Endodermal cell (in vitro differentiated cells): Measurements from ENCODE around the gene SORL1. TPM values are rescaled to one million over a fixed set of nuclear protein-coding genes. Genes with fewer than 3 reads are reported as not detected.

Experiments
- DNase-seq: peaks from one replicate; pipeline ENCODE4 v3.0.0-alpha.2; 2017
- H3K27ac ChIP-seq: 2 replicates; pipeline ENCODE4 v1.5.1; 2013; ENCODE audit warnings: mild to moderate bottlenecking, low read depth, low read length, moderate library complexity
- H3K27me3 ChIP-seq: 2 replicates; pipeline ENCODE4 v1.6.1; 2013; ENCODE audit warnings: mild to moderate bottlenecking, low read length, moderate library complexity; ENCODE audit not compliant: insufficient read depth, control insufficient read depth, poor library complexity, severe bottlenecking
- H3K36me3 ChIP-seq: 2 replicates; pipeline ENCODE4 v1.7.0; 2013; ENCODE audit warnings: mild to moderate bottlenecking, low read length, moderate library complexity; ENCODE audit not compliant: control insufficient read depth, insufficient read depth
- H3K4me1 ChIP-seq: one replicate; pipeline ENCODE4 v1.7.0; 2013; ENCODE audit warnings: low read length; ENCODE audit not compliant: control insufficient read depth, insufficient read depth
- H3K4me3 ChIP-seq: 2 replicates; pipeline ENCODE4 v1.5.1; 2013; ENCODE audit warnings: mild to moderate bottlenecking, low read length, moderate library complexity
- H3K9ac ChIP-seq: 2 replicates; pipeline ENCODE4 v1.6.1; 2013; ENCODE audit warnings: mild to moderate bottlenecking, low read length, moderate library complexity; ENCODE audit not compliant: poor library complexity, severe bottlenecking; ENCODE audit errors: extremely low read depth
- H3K9me3 ChIP-seq: 2 replicates; pipeline ENCODE4 v1.6.1; 2013; ENCODE audit warnings: mild to moderate bottlenecking, low read length, moderate library complexity; ENCODE audit not compliant: control insufficient read depth
- H3K27ac Mint-ChIP-seq: 2 replicates; pipeline ENCODE4 v1.8.0; 2020; ENCODE audit warnings: mixed read lengths
- H3K27me3 Mint-ChIP-seq: 2 replicates; pipeline ENCODE4 v1.8.0; 2021; ENCODE audit warnings: mild to moderate bottlenecking, mixed read lengths; ENCODE audit not compliant: insufficient read depth
- H3K36me3 Mint-ChIP-seq: 2 replicates; pipeline ENCODE4 v1.8.0; 2020; ENCODE audit warnings: low read depth, mixed read lengths
- H3K4me1 Mint-ChIP-seq: 2 replicates; pipeline ENCODE4 v1.8.0; 2020; ENCODE audit warnings: mixed read lengths
- H3K4me3 Mint-ChIP-seq: 2 replicates; pipeline ENCODE4 v1.8.0; 2020; ENCODE audit warnings: mild to moderate bottlenecking, moderate library complexity, mixed read lengths
- H3K9me3 Mint-ChIP-seq: 2 replicates; pipeline ENCODE4 v1.8.0; 2020; ENCODE audit warnings: mild to moderate bottlenecking, mixed read lengths
- whole genome bisulfite sequencing, 2 experiments: methylation state at CpG; one replicate each; pipeline versions ENCODE4 v1.1.5 to v1.1.7; 2013; ENCODE audit warnings: missing lambda C conversion rate in 2 of 2, mixed read lengths in 1 of 2; ENCODE audit not compliant: insufficient coverage in 1 of 2, insufficient read length in 1 of 2; 5-methylcytosine and 5-hydroxymethylcytosine counted together
- total RNA-seq, 2 donors: library from RNA; stranded (reverse); fragmentation: NEBNext Ultra II Directional in 1 of 2; extraction: Animal tissue kit (Norgen Biotek cat#: 25700) in 1 of 2; gene quantifications; 2 replicates in 1 of 2; 3 replicates in 1 of 2; pipeline ENCODE4 v1.2.1, GENCODE V29; 2021
- TF ChIP-seq, protein P1 (sequence below): fragments of 200-600 bp; sonication (generic); conservative IDR thresholded peaks from 2 replicates; pipeline ENCODE4 v1.5.0; 2021; ENCODE audit warnings: antibody characterized with exemption, mild to moderate bottlenecking

SORL1 gene
- total RNA-seq, 2 donors from 2014 or later: 56.4 to 57.5 TPM

DNA sequence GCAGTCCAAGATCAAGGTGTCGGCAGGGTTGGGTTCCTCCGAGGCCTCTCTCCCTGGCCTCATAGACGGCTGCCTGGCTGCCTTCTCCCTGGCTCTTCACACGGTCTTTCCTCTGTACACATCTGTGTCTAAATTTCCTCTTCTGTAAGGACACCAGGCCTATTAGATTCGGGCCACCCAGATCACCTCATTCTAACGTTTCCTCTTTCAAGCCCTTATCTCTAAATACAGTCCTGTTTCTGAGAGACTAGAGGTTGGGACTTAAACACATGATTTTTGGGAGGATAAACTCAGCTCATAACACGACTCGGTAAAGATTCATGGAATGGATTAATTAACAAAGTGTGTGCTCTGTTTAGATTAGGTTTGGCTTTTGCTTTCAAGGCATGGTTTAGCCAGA, 136.6 kb downstream of the SORL1 start:
- Mint-ChIP-seq H3K36me3 (peaks cover 79% of the 10 kb centered on the region), H3K4me3 (no peak overlapping the region), H3K9me3 (no peaks in the 10 kb centered on the region), H3K27me3 (no peaks in the 10 kb centered on the region), H3K4me1 (no peaks in the 10 kb centered on the region), H3K27ac (no peak overlapping the region)
- peaks cover 8% of the 10 kb centered on the region for H3K9me3 ChIP-seq
- peaks cover 27% of the 10 kb centered on the region for H3K36me3 ChIP-seq
- TF ChIP-seq, protein P1, sequence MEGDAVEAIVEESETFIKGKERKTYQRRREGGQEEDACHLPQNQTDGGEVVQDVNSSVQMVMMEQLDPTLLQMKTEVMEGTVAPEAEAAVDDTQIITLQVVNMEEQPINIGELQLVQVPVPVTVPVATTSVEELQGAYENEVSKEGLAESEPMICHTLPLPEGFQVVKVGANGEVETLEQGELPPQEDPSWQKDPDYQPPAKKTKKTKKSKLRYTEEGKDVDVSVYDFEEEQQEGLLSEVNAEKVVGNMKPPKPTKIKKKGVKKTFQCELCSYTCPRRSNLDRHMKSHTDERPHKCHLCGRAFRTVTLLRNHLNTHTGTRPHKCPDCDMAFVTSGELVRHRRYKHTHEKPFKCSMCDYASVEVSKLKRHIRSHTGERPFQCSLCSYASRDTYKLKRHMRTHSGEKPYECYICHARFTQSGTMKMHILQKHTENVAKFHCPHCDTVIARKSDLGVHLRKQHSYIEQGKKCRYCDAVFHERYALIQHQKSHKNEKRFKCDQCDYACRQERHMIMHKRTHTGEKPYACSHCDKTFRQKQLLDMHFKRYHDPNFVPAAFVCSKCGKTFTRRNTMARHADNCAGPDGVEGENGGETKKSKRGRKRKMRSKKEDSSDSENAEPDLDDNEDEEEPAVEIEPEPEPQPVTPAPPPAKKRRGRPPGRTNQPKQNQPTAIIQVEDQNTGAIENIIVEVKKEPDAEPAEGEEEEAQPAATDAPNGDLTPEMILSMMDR: no peak
- no peaks in the 10 kb centered on the region for H3K27me3 ChIP-seq
- no peak overlapping the region for H3K27ac ChIP-seq
- H3K9ac ChIP-seq: no peak overlapping the region
- no peak overlapping the region for H3K4me3 ChIP-seq
- DNase-seq: no peak
- no peaks in the 10 kb centered on the region for H3K4me1 ChIP-seq
- 80 to 81% methylated on average over 6 to 8 of the region's 8 CpGs for WGBS, 2 experiments

DNA sequence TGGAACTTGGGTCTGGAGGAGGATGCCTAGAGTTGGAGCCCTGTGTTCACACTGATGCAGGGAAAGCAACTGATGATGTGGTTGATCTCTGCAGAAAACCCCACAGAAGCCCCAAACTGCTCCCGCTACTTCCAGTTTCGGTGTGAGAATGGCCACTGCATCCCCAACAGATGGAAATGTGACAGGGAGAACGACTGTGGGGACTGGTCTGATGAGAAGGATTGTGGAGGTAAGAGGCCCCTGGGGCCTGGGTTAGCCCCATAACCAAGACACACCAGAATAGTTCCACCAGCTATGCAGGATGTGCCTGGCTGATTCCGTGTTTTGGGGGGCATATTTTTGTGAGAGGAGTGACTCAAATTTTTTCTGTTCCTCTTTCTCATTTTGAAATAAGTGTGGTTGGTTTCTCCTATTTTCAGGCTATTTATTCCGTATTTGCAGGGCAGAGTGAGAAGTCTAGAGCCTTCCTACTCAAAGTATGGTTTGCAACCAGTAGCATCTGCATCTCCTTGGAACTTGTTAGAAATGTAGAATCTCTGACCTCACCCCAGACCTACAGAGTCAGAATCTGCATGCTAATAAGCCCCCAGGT, 137.9 kb downstream of the SORL1 start:
- Mint-ChIP-seq H3K4me1 (peaks cover 2% of the 10 kb centered on the region), H3K4me3 (no peak overlapping the region), H3K27me3 (no peaks in the 10 kb centered on the region), H3K27ac (peak overlapping the region; percentile 13), H3K36me3 (peaks cover 72% of the 10 kb centered on the region), H3K9me3 (no peaks in the 10 kb centered on the region)
- Histone ChIP-seq H3K36me3 (peaks cover 27% of the 10 kb centered on the region), H3K27ac (no peak overlapping the region), H3K4me3 (no peak overlapping the region), H3K27me3 (no peaks in the 10 kb centered on the region), H3K9me3 (peaks cover 9% of the 10 kb centered on the region), H3K9ac (no peak overlapping the region), H3K4me1 (no peaks in the 10 kb centered on the region)
- TF ChIP-seq, protein P1: no peak
- no peak for DNase-seq
- 83% methylated on average over 5 of the region's 5 CpGs; no CpG with 5 or more reads in 1 of the 2 experiments for WGBS, 2 experiments

DNA sequence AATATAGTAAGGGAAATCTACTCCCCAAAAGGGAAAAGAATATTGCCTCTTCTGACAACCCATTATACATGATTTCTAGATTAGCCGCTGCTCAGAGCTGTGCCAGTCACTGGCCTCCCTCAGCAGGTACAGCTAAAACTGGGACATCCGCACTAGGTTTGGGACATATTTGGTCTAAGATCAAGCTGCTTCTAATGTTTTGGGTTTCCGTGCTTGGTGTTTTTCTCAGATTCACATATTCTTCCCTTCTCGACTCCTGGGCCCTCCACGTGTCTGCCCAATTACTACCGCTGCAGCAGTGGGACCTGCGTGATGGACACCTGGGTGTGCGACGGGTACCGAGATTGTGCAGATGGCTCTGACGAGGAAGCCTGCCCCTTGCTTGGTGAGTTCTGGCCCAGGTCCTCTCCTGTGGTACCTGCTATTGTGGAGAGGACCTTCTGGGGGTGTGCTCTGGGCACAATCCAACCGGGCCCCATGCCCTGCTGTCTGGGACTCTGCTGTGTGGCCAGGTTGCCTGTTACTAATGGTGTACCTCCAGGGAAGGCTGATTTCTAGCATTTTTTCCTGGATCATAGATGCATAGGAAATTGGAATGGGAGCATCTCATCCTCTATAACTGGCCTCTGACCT, 138.8 kb downstream of the SORL1 start:
- H3K4me1 Mint-ChIP-seq: peaks cover 5% of the 10 kb centered on the region

More for the DNA sequence above, 138.8 kb downstream of the SORL1 start:
- Histone ChIP-seq H3K27ac (peak overlapping the region; percentile 36), H3K9ac (no peak overlapping the region), H3K27me3 (no peaks in the 10 kb centered on the region), H3K4me1 (no peaks in the 10 kb centered on the region), H3K4me3 (no peak overlapping the region), H3K9me3 (peaks cover 9% of the 10 kb centered on the region), H3K36me3 (peaks cover 31% of the 10 kb centered on the region)
- no peak overlapping the region for H3K27ac Mint-ChIP-seq
- no peak for DNase-seq
- 83 to 91% methylated on average over 6 to 12 of the region's 12 CpGs for WGBS, 2 experiments
- TF ChIP-seq, protein P1: no peak
- peaks cover 75% of the 10 kb centered on the region for H3K36me3 Mint-ChIP-seq
- H3K27me3 Mint-ChIP-seq: no peaks in the 10 kb centered on the region
- H3K9me3 Mint-ChIP-seq: no peaks in the 10 kb centered on the region
- no peak overlapping the region for H3K4me3 Mint-ChIP-seq
